SU-DHL-6 (cell line): ENCODE measurements around the gene CCR6.

Experiments
- H2AFZ ChIP-seq: fragments of 200-600 bp; sonication (generic); 2 replicates; pipeline ENCODE4 v1.6.1; 2014; ENCODE audit warnings: low read depth, mild to moderate bottlenecking, moderate library complexity, mixed read lengths, antibody characterized with exemption, low read length; ENCODE audit not compliant: severe bottlenecking
- H3F3A ChIP-seq: fragments of 200-600 bp; shearing (Covaris generic); 2 replicates; pipeline ENCODE4 v1.6.0; 2016; ENCODE audit warnings: antibody characterized with exemption, mild to moderate bottlenecking; ENCODE audit not compliant: insufficient read depth
- H3K27ac ChIP-seq: fragments of 200-600 bp; sonication (generic); 2 replicates; pipeline ENCODE4 v1.5.1; 2016; ENCODE audit warnings: low read depth, mild to moderate bottlenecking, low read length, moderate library complexity, mixed read lengths
- H3K27me3 ChIP-seq: fragments of 200-600 bp; sonication (generic), shearing (Covaris generic); 2 replicates; pipeline ENCODE4 v1.6.0; 2014; ENCODE audit warnings: mild to moderate bottlenecking, low read length
- H3K36me3 ChIP-seq: fragments of 200-600 bp; sonication (generic); 2 replicates; pipeline ENCODE4 v1.6.1; 2014; ENCODE audit warnings: mild to moderate bottlenecking, low read length, mixed read lengths
- H3K4me2 ChIP-seq: fragments of 300-600, 200-600 bp; shearing (Covaris generic), sonication (generic); 2 replicates; pipeline ENCODE4 v1.6.0; 2014; ENCODE audit warnings: low read length, low read depth, mild to moderate bottlenecking; ENCODE audit not compliant: poor library complexity, severe bottlenecking
- H3K4me3 ChIP-seq: fragments of 200-600 bp; sonication (generic); 2 replicates; pipeline ENCODE4 v1.5.1; 2014; ENCODE audit warnings: antibody characterized with exemption, low read length, mild to moderate bottlenecking, mixed read lengths; ENCODE audit not compliant: insufficient read depth, poor library complexity, severe bottlenecking
- H3K79me2 ChIP-seq: fragments of 200-600 bp; sonication (generic); 2 replicates; pipeline ENCODE4 v1.6.1; 2014; ENCODE audit warnings: mild to moderate bottlenecking, low read length, moderate library complexity; ENCODE audit not compliant: insufficient read depth
- H3K9ac ChIP-seq: fragments of 200-600 bp; sonication (generic); 2 replicates; pipeline ENCODE4 v1.7.0; 2014; ENCODE audit warnings: mild to moderate bottlenecking, low read length
- H3K9me2 ChIP-seq: fragments of 200-600 bp; sonication (generic); replicated peaks from 2 replicates; pipeline ENCODE4 v1.6.1; 2014; ENCODE audit warnings: low read length; ENCODE audit not compliant: insufficient read depth
- H3K9me3 ChIP-seq: fragments of 200-600 bp; sonication (generic); 2 replicates; pipeline ENCODE4 v1.6.1; 2014; ENCODE audit warnings: low read length, mixed read lengths; ENCODE audit not compliant: insufficient read depth
- H4K20me1 ChIP-seq: fragments of 200-600 bp; sonication (generic); 2 replicates; pipeline ENCODE4 v1.6.1; 2014; ENCODE audit warnings: low read depth, mild to moderate bottlenecking, antibody characterized with exemption, low read length, moderate library complexity, mixed read lengths
- CTCF ChIP-seq: fragments of 200-600 bp; sonication (generic); IDR thresholded peaks from one replicate; pipeline ENCODE4 v1.5.1; 2017; ENCODE audit warnings: antibody characterized with exemption, mild to moderate bottlenecking, low read length, moderate library complexity; ENCODE audit not compliant: insufficient read depth, poor library complexity, severe bottlenecking
- EZH2phosphoT487 ChIP-seq: fragments of 200-600 bp; sonication (generic), shearing (Covaris generic); conservative IDR thresholded peaks from 2 replicates; pipeline ENCODE4 v1.6.1; 2018; ENCODE audit warnings: mild to moderate bottlenecking, antibody characterized with exemption, low read length, moderate library complexity, mixed read lengths

Gene CCR6

GRCh38 chr6:167116109-167116837, 6.6 kb upstream of the CCR6 start:
- H3K4me2 ChIP-seq, result no peak overlapping the region

GRCh38 chr6:167116838-167117228, 6.1 kb upstream of the CCR6 start:
- H4K20me1 ChIP-seq, result no peaks in the 10 kb centered on the region
- no peak overlapping the region for H3K27ac ChIP-seq
- no peaks in the 10 kb centered on the region for H3K79me2 ChIP-seq
- no peak overlapping the region for H3K9ac ChIP-seq
- no peak for TF ChIP-seq EZH2phosphoT487
- TF ChIP-seq CTCF, result no peak
- no peak overlapping the region for H3K4me3 ChIP-seq
- H3K9me2 ChIP-seq, result no peaks in the 10 kb centered on the region
- H3F3A ChIP-seq, result peaks cover 31% of the 10 kb centered on the region
- no peak overlapping the region for H3K4me2 ChIP-seq
- H2AFZ ChIP-seq, result no peak overlapping the region
- no peaks in the 10 kb centered on the region for H3K36me3 ChIP-seq
- H3K27me3 ChIP-seq, result no peaks in the 10 kb centered on the region
- no peaks in the 10 kb centered on the region for H3K9me3 ChIP-seq

More at GRCh38 chr6:167116109-167116837, 6.6 kb upstream of the CCR6 start:
- Histone ChIP-seq H3K9me2 (no peaks in the 10 kb centered on the region), H4K20me1 (no peaks in the 10 kb centered on the region), H3F3A (peaks cover 31% of the 10 kb centered on the region), H2AFZ (no peak overlapping the region), H3K4me3 (no peak overlapping the region), H3K36me3 (no peaks in the 10 kb centered on the region), H3K27me3 (no peaks in the 10 kb centered on the region), H3K9me3 (no peaks in the 10 kb centered on the region), H3K79me2 (no peaks in the 10 kb centered on the region), H3K9ac (no peak overlapping the region), H3K27ac (no peak overlapping the region)
- TF ChIP-seq EZH2phosphoT487, result no peak
- TF ChIP-seq CTCF, result no peak

GRCh38 chr6:167118006-167118405, 4.9 kb upstream of the CCR6 start:
- TF ChIP-seq EZH2phosphoT487 (no peak), CTCF (no peak)
- H3K9me3 ChIP-seq, result no peaks in the 10 kb centered on the region
- no peaks in the 10 kb centered on the region for H3K79me2 ChIP-seq
- no peak overlapping the region for H3K4me3 ChIP-seq
- H3F3A ChIP-seq, result peaks cover 31% of the 10 kb centered on the region
- H3K27me3 ChIP-seq, result no peaks in the 10 kb centered on the region
- H3K9me2 ChIP-seq, result no peaks in the 10 kb centered on the region
- H3K27ac ChIP-seq, result no peak overlapping the region
- H2AFZ ChIP-seq, result no peak overlapping the region
- peak overlapping the region; percentile 11 for H3K4me2 ChIP-seq
- H3K9ac ChIP-seq, result no peak overlapping the region
- no peaks in the 10 kb centered on the region for H4K20me1 ChIP-seq
- no peaks in the 10 kb centered on the region for H3K36me3 ChIP-seq
